EL (cell line): ENCODE data around the gene FKTN.

Source experiments
- DNase-seq: peaks from one replicate; pipeline ENCODE4 v3.0.0-alpha.2; 2016

FKTN gene

GRCh38 chr9:105633411-105633810 is 75.5 kb downstream of the FKTN start:
- DNase-seq, result no peak

DNA sequence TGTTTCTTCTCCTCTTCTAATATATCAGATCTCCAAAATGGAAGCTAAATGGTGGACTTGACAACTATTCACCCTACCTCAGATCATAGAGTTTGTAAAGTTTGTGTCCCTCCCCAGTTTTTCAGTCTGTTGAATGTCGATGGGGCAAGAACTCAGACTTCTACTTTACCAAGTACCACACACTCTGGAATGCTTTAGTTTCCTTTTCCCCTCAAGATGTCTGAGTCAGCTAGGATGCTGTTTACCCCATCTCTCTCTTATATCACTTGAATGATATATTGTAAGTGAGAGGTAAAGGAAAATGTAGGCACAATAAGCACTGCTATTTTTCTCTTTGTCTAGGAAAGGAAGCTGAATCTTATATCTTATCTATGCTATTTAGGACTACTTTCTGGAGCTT is 78.4 kb downstream of the FKTN start:
- no peak for DNase-seq

GRCh38 chr9:105637787-105638395 is 80.0 kb downstream of the FKTN start:
- DNase-seq, result no peak

GRCh38 chr9:105639936-105640335 is 82.0 kb downstream of the FKTN start:
- DNase-seq, result no peak

DNA sequence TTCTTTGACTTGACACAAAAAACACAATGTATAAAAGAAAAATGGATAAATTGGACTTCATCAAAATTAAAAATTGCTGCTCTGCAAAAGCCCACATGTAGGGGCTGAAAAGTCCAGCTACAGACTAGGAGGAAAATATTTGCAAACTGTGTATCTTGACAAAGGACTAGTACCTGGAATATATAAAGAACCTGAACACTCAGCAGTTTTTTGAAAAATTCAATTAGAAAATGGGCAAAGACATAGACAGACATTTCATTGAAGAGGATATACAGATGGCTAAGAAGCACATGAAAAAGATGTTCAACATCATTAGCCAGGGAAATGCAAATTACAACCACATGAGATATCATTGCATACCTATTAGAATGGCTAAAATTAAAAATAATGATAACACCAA is 85.9 kb downstream of the FKTN start:
- no peak for DNase-seq

DNA sequence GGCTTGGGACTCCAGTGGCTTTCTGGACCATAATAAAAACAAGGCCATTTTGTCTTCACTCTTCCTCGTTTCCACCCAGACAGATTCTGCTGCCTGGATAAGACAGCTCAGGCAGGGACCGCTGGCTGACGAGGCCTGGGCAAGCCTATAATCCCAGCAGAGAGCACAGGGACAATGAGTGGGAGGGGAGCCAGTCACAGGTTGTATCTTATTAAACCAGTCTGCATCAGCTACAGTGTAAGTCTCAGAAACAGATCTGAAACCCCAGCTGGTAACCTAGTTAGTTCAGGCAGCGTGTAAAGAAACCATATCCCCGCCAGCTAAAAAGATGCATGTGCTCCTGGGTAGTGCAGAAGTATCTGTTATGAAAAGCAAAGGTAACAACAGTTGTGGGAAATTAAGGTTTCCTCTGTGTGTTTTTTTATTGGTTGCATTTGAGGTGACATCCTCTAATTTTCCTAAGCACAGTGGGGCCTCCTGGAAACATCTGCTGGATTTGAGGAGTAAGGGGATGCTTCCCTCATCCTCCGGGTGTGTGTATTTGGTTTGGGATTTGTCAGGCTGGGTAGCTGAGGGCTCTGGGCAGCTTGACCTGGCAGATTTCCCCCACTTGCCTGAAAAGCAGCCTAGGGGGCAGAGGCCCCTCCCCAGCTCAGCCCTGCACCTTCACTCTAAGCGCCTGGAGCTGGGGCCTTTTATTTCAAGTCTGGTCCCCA is 89.1 kb downstream of the FKTN start:
- no peak for DNase-seq

- DNase-seq, result no peak
Measured at GRCh38 chr9:105647595-105648349, 89.8 kb downstream of the FKTN start.

DNA sequence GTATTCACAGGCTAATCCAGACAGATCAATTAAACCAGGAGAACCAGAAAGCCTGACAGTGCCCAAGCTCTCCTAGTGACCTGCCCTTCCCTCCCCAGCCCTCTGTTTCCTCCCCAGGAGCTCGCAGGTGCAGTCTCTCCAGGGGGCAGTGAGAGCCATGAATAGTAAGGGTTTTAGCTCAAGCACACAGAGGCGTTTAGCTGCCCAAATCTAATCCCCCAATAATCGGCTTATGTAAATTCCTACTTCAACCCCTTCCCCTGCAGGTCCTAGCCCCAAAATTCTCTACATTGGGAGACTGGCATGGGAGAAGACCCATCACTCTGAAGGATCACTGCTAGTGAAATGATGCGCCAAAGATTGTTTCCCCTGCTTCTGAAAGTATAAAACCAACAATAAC is 93.9 kb downstream of the FKTN start:
- DNase-seq, result no peak

GRCh38 chr9:105656131-105656921 is 98.4 kb downstream of the FKTN start:
- DNase-seq, result peak; percentile 18

DNA sequence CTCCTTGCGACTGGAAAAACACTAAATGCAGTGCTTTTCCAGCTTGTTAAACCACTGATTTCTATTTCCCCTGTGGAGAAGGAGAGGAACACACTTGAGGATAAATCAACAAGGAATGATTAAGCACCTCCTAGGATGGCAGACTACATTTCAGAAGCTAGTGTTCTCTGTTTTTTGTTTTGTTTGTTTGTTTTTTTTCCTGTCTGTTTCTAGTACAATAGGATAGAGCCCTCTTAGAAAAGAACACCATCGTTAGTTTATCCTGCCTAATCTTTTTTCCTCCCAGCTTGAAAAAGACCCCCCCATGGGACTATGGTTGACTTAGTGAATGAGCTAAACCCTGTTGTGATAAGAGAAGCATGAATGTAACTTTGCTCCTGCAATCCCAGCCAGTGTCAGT is 100.4 kb downstream of the FKTN start:
- no peak for DNase-seq

- DNase-seq, result no peak
Measured at GRCh38 chr9:105661011-105661410, 103.1 kb downstream of the FKTN start.

GRCh38 chr9:105662184-105663104 is 104.5 kb downstream of the FKTN start, which contains the start of gene TAL2:
TAL2 (plus strand) TSS chr9:105662457; CDS start chr9:105662497, 40 bp downstream.
- no peak for DNase-seq

DNA sequence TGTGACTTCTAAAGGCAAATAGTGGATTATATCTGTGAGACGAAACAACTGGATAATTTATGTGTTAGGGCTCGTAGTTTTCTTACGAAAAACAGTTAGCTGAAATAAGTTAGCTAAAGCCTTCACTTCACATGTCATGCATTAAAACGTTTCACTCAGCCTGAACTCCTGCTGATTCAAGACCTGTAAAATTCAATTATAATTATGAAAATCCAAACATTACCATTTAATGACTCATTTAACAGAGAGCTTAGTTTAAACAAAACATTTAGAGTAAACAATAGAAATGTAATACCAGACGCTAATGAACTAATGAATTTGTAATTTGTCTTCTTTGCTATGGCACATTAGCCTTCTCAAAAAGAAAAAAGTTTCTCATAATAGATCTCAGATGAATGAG is 106.0 kb downstream of the FKTN start:
- DNase-seq, result no peak

- no peak for DNase-seq
Measured at GRCh38 chr9:105667867-105668266, 109.9 kb downstream of the FKTN start.

DNA sequence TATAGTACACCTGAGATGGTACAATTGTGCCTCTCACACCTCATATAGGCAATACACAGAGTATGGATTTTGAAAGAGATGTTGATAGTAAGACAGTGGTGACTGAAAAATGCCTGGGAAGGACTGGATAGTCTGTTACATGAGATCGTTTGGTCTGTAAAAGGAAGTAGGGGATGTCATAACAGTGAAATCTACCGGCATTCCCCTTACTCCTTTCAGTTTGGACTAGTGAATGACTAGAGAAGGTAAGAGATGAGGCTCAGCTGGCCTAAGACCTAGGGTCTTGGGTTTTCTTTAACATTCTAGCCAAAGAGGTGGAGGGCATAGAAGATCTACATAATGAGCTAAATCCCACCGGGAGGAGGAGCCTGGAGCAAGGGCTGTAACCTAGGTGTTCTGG is 112.4 kb downstream of the FKTN start:
- no peak for DNase-seq

GRCh38 chr9:105670775-105671174 is 112.8 kb downstream of the FKTN start:
- DNase-seq, result no peak

DNA sequence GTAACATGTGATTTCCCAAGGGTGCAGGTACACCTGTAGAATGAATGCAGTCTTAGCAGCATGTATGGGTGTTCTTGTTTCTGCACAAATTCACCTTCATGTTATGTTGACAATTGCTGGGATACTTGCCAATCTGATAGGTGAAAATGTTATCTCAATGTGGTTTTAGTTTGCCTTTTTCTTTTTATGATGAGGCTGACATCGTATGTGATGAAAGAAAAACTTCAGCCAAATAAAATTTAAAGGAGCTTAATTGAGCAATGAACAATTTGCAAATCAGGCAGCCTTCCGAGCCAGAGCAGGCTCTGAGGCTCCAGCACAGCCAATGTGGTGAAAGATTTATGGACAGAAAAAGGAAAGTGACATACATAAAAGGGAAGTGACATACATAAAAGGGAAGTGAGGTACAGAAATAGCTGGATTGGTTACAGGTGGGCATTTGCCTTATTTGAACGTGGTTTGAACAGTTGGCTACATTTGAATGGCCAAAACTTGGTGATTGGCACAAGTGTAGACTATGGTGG is 114.8 kb downstream of the FKTN start:
- DNase-seq, result no peak

GRCh38 chr9:105673850-105674387 is 116.0 kb downstream of the FKTN start:
- DNase-seq, result no peak

DNA sequence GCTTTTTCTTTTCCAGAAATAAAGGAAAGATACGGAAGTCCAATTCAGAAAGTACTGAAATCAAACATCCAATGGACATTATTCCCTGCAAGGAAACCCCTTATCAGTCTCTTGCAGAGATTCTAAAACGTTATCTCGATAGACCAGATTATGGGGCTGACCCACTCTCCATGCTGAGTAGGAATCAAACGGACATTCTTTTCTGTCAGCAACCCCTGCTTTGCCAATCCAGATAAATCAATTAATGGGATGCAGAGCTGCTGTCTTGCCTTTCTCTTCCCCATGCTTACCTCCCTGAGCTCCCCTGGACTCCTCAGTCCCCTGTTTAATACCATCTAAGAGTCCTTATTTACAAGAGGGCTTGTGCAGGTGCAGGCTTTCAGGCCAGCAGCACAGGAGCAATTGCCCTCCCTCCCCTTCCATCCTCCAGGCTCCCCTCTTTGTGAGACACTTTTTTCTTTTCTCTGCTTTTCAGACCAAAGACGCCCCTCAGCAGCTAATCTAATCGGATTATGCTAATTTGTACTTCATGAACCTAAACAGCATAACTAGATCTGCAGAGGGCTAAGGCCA is 118.5 kb downstream of the FKTN start:
- DNase-seq, result no peak

GRCh38 chr9:105678163-105678562 is 120.2 kb downstream of the FKTN start:
- DNase-seq, result no peak

DNA sequence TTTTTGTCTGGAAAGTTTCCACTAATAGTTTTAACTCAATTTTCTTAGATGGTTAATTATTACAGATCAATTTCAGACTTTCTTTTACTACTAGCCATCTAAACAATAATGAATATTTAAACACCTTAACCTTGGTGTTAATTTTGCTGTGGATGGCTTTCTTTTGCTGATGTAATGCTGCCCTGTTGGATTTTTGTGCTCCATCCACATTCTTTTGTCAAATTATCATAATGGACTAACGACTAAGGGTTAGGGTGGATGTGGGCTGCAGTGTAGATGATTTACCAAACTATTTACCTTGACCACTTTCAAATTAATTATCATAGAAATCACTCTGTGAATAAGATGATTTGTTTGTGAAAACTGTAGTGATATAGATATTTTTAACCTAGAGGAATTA is 120.8 kb downstream of the FKTN start:
- no peak for DNase-seq
